DOHH2 (cell line): ENCODE measurements around the gene PTGDS.

ENCODE experiments used
- EZH2phosphoT487 ChIP-seq: fragments of 200-600 bp; sonication (generic); IDR thresholded peaks from 2 replicates; pipeline ENCODE4 v1.6.1; 2017; ENCODE audit warnings: borderline replicate concordance, mild to moderate bottlenecking, antibody characterized with exemption, low read length, moderate library complexity, mixed read lengths
- TF ChIP-seq, protein P1 (sequence below): fragments of 200-600 bp; sonication (generic); IDR thresholded peaks from one replicate; pipeline ENCODE4 v1.5.1; 2014; ENCODE audit warnings: antibody characterized with exemption, mild to moderate bottlenecking, low read depth, low read length; ENCODE audit not compliant: poor library complexity, severe bottlenecking

- TF ChIP-seq, protein P1, sequence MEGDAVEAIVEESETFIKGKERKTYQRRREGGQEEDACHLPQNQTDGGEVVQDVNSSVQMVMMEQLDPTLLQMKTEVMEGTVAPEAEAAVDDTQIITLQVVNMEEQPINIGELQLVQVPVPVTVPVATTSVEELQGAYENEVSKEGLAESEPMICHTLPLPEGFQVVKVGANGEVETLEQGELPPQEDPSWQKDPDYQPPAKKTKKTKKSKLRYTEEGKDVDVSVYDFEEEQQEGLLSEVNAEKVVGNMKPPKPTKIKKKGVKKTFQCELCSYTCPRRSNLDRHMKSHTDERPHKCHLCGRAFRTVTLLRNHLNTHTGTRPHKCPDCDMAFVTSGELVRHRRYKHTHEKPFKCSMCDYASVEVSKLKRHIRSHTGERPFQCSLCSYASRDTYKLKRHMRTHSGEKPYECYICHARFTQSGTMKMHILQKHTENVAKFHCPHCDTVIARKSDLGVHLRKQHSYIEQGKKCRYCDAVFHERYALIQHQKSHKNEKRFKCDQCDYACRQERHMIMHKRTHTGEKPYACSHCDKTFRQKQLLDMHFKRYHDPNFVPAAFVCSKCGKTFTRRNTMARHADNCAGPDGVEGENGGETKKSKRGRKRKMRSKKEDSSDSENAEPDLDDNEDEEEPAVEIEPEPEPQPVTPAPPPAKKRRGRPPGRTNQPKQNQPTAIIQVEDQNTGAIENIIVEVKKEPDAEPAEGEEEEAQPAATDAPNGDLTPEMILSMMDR = no peak
- TF ChIP-seq EZH2phosphoT487 = no peak
Observed at GRCh38 chr9:136977223-136977622, at the start of gene PTGDS.
